Muscle layer of colon (tissue), 2 donors: ENCODE data around the gene NR1H4.
A peak's percentile ranks its signal among the peaks of the same experiment; 100 is the strongest.
"Not testable (repeated sequence)": the region's sequence is repeated elsewhere in the genome, so short reads cannot be mapped to it uniquely, and the experiment has no call there.

Experiments used
- H3K27ac ChIP-seq: one replicate; pipeline ENCODE4 v1.7.0; 2013; ENCODE audit warnings: low read depth, mild to moderate bottlenecking, low read length, moderate library complexity
- H3K27me3 ChIP-seq, 2 donors: one replicate each; pipeline ENCODE4 v1.7.0; 2013; ENCODE audit warnings: low read length in 2 of 2, mild to moderate bottlenecking in 2 of 2; ENCODE audit not compliant: insufficient read depth in 2 of 2, control insufficient read depth in 1 of 2
- H3K36me3 ChIP-seq: one replicate; pipeline ENCODE4 v1.7.0; 2013; ENCODE audit warnings: mild to moderate bottlenecking, low read length; ENCODE audit not compliant: insufficient read depth
- H3K4me1 ChIP-seq: one replicate; pipeline ENCODE4 v1.7.0; 2013; ENCODE audit warnings: mild to moderate bottlenecking, low read length; ENCODE audit not compliant: insufficient read depth
- H3K4me3 ChIP-seq, 2 donors: one replicate each; pipeline ENCODE4 v1.7.0; 2013; ENCODE audit warnings: low read length in 2 of 2, low read depth in 1 of 2, mild to moderate bottlenecking in 1 of 2, moderate library complexity in 1 of 2
- H3K9ac ChIP-seq: one replicate; pipeline ENCODE4 v1.7.0; 2013; ENCODE audit warnings: low read length
- H3K9me3 ChIP-seq: one replicate; pipeline ENCODE4 v1.7.0; 2013; ENCODE audit warnings: mild to moderate bottlenecking, low read length
- donor health status: abdominal sarcoma.
- donor health status: Adenocarcinoma of cecum.

NR1H4 gene

DNA sequence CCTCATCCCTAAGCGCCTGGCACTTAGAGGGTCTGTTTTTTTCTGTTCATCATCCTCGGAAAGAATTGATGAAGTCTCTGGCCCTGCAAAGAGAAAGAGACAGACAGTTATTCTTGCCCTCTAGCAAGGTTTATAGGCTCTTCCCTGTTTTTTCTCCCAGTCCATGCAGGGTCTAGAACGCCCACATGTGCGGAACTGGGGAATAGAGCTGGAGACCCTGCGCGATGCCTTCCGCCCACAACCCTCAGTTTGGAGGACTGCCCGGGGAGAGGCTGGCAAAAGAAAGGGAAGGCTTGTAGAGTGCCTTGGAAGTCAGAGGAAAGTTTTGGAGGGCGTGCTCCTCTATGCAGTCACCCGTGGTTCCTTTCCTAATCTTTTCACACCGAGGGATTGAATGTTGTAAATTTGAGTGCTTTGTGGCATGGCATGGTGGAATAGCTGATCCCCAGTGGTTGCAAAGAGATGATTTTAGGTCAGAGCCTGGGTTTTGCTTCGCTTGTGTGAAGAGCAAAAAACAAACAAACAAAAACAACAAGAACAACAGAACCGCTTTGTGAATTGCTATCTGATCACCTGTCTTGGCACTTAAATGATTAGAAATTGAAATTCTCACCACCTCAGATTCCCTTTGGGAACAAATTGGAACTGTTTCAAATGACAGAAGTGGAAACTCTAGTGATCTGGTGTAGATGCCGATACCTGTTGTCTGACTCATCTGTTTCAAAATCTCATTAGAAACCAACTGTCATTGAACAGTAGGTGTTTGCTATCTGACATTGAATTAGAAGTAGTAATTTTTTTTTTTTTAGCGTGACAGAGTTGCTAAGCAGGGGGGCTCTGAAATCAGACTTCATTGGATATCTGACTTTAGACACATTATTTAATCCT lies 100.8 kb downstream of the NR1H4 start:
- Histone ChIP-seq H3K4me3 (peak overlapping the region; percentile 58 to 64), H3K9me3 (no peaks in the 10 kb centered on the region), H3K4me1 (peaks cover 10% of the 10 kb centered on the region), H3K27ac (no peak overlapping the region), H3K36me3 (no peaks in the 10 kb centered on the region), H3K9ac (peak overlapping the region; percentile 49), H3K27me3 (no peaks in the 10 kb centered on the region)

DNA sequence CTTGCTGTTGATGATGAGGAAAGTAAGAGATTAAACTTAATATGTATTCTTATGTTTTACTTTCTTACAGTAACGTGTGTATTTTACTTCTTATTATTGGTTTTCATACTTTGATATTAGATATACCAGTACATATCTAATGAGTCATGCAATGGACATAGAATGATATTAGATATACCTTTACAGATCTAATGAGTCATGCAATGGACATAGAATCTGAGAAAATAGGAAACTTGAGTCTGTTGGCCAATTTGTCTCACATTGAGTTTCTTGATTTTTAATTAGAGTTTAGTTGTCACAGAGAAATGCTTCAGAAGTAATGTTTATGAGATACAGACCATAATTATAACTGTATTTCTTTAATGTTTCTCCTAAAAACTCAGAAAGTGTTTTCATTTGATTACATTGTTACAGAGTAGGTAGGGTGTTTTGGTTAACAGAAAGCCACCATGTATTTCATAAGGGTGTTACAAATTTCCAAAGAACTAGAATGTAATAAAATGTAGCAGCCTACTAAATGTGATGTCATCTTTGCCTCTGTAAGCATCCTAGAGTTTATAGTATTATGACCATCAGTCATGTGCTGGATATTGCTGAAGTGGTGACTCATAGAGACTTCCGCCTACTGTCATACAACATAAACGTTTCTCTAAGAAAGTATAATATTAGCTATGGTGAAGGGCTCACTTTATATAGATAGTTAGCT lies 102.8 kb downstream of the NR1H4 start:
- no peaks in the 10 kb centered on the region for H3K27me3 ChIP-seq
- H3K4me1 ChIP-seq = peaks cover 10% of the 10 kb centered on the region
- H3K27ac ChIP-seq = no peak overlapping the region
- H3K9ac ChIP-seq = no peak overlapping the region
- H3K4me3 ChIP-seq = no peak overlapping the region
- no peaks in the 10 kb centered on the region for H3K36me3 ChIP-seq
- no peaks in the 10 kb centered on the region for H3K9me3 ChIP-seq

DNA sequence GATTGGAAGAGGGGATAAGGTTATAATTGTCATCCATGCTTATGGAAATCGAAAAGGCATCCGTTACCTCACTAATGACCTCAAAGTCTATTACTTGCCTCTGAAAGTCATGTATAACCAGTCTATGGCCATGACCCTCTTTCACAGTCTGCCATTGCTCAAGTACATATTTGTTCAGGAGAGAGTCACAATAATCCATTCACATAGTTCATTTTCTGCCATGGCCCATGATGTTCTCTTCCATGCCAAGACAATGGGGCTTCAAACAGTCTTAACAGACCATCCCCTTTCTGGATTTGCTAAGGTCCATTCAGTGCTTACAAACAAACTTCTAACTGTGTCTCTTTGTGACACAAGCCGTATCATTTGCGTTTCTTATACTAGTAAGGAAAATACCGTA lies 105.3 kb downstream of the NR1H4 start:
- no peaks in the 10 kb centered on the region for H3K9me3 ChIP-seq
- peaks cover 8% of the 10 kb centered on the region for H3K4me1 ChIP-seq
- no peaks in the 10 kb centered on the region for H3K36me3 ChIP-seq
- no peak overlapping the region for H3K4me3 ChIP-seq
- H3K9ac ChIP-seq = no peak overlapping the region
- H3K27ac ChIP-seq = no peak overlapping the region
- H3K27me3 ChIP-seq = no peaks in the 10 kb centered on the region

GRCh38 chr12:100579844-100580243 lies 106.2 kb downstream of the NR1H4 start:
- Histone ChIP-seq H3K4me3 (no peak overlapping the region), H3K9me3 (no peaks in the 10 kb centered on the region), H3K27ac (no peak overlapping the region), H3K27me3 (no peaks in the 10 kb centered on the region), H3K9ac (no peak overlapping the region), H3K36me3 (no peaks in the 10 kb centered on the region), H3K4me1 (no peaks in the 10 kb centered on the region)

GRCh38 chr12:100584256-100584655 lies 110.6 kb downstream of the NR1H4 start:
- H3K27ac ChIP-seq = no peak overlapping the region
- no peaks in the 10 kb centered on the region for H3K9me3 ChIP-seq
- H3K27me3 ChIP-seq = no peaks in the 10 kb centered on the region
- H3K4me3 ChIP-seq = no peak overlapping the region
- H3K9ac ChIP-seq = no peak overlapping the region
- no peaks in the 10 kb centered on the region for H3K36me3 ChIP-seq
- H3K4me1 ChIP-seq = no peaks in the 10 kb centered on the region

DNA sequence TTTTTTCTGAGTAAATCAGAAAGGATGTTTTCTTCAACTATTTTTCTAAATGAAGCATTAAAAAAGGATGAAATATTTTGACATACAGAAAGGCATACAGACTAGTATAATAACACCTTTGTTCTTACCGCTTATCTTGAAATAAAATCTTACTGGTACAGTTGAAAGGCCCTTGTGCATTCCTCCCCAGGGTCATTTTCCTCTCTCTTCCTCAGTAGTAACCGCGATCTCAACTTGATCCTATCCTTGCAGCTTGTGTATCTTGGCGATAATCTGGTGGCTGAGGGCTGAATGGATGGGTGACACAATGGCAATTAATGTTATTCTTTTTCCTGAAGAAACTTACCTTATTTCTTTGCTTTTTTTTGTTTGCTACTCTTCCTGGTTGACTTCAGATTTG lies 118.3 kb downstream of the NR1H4 start:
- Histone ChIP-seq H3K9ac (no peak overlapping the region), H3K27me3 (no peaks in the 10 kb centered on the region), H3K27ac (no peak overlapping the region), H3K36me3 (no peaks in the 10 kb centered on the region), H3K4me1 (no peaks in the 10 kb centered on the region), H3K9me3 (no peaks in the 10 kb centered on the region), H3K4me3 (no peak overlapping the region)

DNA sequence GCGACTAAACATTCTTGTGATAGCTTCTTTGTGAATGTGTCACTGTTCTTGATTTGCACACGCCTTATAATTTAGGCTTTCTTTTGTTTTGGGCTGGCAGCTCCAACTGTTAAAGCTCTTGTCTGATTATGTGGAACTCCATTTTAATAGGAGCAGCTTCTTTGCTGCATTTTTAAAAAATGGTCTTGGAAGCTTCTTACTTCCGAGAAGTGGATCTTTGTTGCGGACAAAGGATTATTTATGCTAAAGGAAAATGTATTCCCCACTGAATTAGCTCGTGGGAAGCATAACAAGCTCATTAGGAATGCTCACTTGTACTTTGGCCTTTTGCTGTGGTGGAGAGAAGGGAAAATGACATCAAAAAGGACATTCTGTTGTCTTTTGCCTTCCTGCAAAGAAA lies 119.8 kb downstream of the NR1H4 start:
- Histone ChIP-seq H3K4me3 (no peak overlapping the region), H3K27ac (no peak overlapping the region), H3K9ac (no peak overlapping the region), H3K36me3 (no peaks in the 10 kb centered on the region), H3K9me3 (no peaks in the 10 kb centered on the region), H3K27me3 (no peaks in the 10 kb centered on the region), H3K4me1 (no peaks in the 10 kb centered on the region)

DNA sequence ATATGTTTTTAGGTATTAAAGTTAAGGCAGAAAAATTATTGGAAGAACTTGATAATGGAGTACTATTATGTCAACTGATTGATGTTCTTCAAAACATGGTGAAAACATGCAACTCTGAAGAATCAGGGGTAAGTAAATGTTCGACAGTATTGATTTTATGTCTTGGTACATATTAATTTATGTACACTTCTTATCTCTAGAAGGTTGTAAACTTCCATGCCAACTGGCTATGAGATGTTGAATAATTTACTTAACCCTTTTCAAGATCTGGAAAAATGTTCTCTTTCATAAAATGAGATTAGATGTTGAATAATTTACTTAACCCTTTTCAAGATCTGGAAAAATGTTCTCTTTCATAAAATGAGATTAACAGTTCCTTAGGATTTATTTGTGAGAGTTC lies 128.0 kb downstream of the NR1H4 start:
- Histone ChIP-seq H3K36me3 (no peaks in the 10 kb centered on the region), H3K9me3 (no peaks in the 10 kb centered on the region), H3K9ac (no peak overlapping the region), H3K27ac (no peak overlapping the region), H3K27me3 (no peaks in the 10 kb centered on the region), H3K4me3 (no peak overlapping the region), H3K4me1 (no peaks in the 10 kb centered on the region)

- H3K9ac ChIP-seq, H3K4me3 ChIP-seq, H3K4me1 ChIP-seq, H3K27ac ChIP-seq, H3K27me3 ChIP-seq, H3K36me3 ChIP-seq, H3K9me3 ChIP-seq: not testable (repeated sequence)
Measured at GRCh38 chr12:100602997-100603396, 129.3 kb downstream of the NR1H4 start.

- no peak overlapping the region for H3K27ac ChIP-seq
- H3K4me3 ChIP-seq = no peak overlapping the region
- no peaks in the 10 kb centered on the region for H3K9me3 ChIP-seq
- no peak overlapping the region for H3K9ac ChIP-seq
- H3K4me1 ChIP-seq = no peaks in the 10 kb centered on the region
- no peaks in the 10 kb centered on the region for H3K27me3 ChIP-seq
- H3K36me3 ChIP-seq = no peaks in the 10 kb centered on the region
Measured at GRCh38 chr12:100608776-100609175, 135.1 kb downstream of the NR1H4 start.

DNA sequence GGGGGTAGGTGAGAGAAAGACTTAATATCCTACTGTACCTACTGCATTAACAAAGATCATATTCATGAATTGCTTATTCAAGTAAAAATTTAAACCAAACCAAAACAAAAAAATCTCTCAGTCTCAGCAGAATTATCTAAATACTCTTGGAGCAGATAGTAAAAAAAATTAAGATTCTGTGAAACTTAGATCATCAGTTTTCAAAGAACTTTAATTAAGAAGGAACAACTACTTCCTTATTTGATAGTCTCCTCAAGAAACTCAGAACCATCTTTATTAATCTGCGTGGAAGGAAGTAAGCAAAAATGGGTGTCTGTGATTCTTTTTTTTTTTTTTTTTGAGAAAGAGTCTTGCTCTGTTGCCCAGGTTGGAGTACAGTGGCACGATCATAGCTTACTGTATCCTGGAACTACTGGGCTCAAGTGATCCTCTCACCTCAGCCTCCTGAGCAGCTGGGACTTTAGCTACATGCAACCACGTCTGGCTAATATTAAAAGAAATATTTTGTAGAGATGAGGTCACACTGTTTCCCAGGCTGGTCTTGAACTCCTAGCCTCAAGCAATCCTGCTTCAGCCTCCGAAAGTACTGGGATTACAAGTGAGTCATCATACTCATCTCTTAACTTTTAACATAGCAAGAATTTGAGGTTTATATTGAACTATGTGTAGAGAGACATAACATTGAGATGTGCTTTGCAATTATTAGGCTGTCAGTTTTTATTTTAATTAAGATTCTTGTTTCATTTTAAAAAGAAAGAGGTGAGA lies 137.2 kb downstream of the NR1H4 start:
- no peak overlapping the region for H3K27ac ChIP-seq
- H3K4me1 ChIP-seq = no peaks in the 10 kb centered on the region
- no peaks in the 10 kb centered on the region for H3K36me3 ChIP-seq
- no peak overlapping the region for H3K4me3 ChIP-seq
- no peaks in the 10 kb centered on the region for H3K27me3 ChIP-seq
- no peak overlapping the region for H3K9ac ChIP-seq
- no peaks in the 10 kb centered on the region for H3K9me3 ChIP-seq
